ENCODE data around the gene KRT14. TPM values are rescaled to one million over a fixed set of nuclear protein-coding genes. Genes with fewer than 3 reads are reported as not detected.
"Not testable (repeated sequence)": the region's sequence is repeated elsewhere in the genome, so short reads cannot be mapped to it uniquely, and the experiment has no call there.

KRT14 gene
- total and polyA plus RNA-seq, 9 donors, result 0.38 to 1.1 (median 0.75) TPM; not detected in 6

- Histone ChIP-seq H3K27me3 (no peaks in the 10 kb centered on the region), H3K9me3 (no peaks in the 10 kb centered on the region), H3K4me1 (ENCODE audit: insufficient read depth) (no peaks in the 10 kb centered on the region), H3K27ac (no peak overlapping the region), H3K4me3 (no peak overlapping the region), H3K36me3 (no peaks in the 10 kb centered on the region)
- 73 to 81% (median 79%) methylated on average over 5 of the region's 5 CpGs for WGBS, 3 donors
- intact Hi-C loops (cut with DNase I), result no loop called here
- DNase-seq, result no peak
- TF ChIP-seq CTCF (IDR thresholded peaks at IDR 0.05), result no peak
- TF ChIP-seq EP300 (IDR thresholded peaks at IDR 0.05), result no peak
- TF ChIP-seq POLR2A (IDR thresholded peaks at IDR 0.05), result no peak
Observed at GRCh38 chr17:41585301-41586056, 1.2 kb downstream of the KRT14 start.

DNA sequence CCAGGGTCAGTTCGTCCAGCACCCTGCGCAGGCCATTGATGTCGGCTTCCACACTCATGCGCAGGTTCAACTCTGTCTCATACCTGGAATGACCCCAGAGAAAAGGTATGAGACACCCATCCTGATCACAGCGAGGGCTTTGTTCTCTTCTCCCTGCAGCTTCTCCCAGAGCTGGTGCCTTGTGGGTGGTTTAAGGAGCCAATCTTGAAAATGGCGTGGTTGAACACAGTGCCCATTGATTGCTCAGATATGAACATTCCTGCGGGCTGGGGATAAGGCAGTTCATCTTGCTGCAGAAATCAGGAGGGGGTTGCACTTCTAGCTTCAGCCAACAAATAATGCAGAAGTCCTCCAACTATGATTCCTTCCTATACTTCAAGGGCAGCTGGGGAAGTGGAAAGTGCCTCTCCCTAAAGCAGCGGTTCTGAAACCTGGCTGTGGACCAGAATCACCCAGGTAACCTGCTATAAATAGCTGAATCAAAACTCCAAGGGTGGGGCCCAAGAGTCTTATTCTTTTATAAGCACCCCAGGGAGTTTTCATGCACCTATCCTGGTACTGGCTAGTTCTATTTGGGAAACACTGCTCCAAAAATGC is 2.3 kb downstream of the KRT14 start:
- H3K27ac ChIP-seq; intact Hi-C loops (cut with DNase I); H3K27me3 ChIP-seq; H3K9me3 ChIP-seq; DNase-seq; H3K4me1 ChIP-seq (ENCODE audit: insufficient read depth); H3K4me3 ChIP-seq; H3K36me3 ChIP-seq: not testable (repeated sequence)
- WGBS, 3 donors, result 86 to 87% (median 87%) methylated on average over 8 of the region's 8 CpGs

DNA sequence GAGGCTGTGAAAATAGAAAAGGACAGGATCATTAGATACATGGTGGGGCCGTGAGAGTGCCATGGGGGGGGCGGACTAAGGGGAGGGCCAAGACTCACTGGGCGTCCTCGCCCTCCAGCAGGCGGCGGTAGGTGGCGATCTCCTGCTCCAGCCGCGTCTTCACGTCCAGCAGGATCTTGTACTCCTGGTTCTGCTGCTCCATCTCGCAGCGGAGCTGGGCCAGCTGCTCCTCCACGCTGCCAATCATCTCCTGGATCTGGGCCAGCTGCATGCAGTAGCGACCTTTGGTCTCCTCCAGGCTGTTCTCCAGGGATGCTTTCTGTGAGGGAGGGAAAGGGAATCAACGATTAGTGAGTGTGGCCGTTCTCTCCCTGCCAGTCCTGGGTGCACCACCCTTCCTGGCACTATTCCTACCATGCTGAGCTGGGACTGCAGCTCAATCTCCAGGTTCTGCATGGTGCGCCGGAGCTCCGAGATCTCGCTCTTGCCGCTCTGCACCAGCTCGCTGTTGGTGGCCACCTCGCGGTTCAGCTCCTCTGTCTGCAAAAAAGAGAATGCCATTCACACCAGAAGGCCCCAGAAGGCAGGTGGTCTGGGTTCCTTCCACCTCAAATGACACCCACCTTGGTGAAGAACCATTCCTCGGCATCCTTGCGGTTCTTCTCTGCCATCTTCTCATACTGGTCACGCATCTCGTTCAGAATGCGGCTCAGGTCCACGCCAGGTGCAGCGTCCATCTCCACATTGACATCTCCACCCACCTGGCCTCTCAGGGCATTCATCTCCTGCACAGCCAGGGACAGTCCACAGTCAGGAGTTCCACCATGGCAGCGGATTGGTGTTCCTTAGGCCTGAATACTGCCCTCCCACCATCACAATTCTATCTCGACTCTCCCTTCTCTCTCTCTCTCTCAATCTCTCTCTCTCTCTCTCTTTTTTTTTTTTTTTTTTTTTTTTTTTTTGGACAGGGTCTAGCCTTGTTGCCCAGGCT is 3.3 kb downstream of the KRT14 start:
- TF ChIP-seq CTCF (IDR thresholded peaks at IDR 0.05), result no peak
- no peak for TF ChIP-seq EP300 (IDR thresholded peaks at IDR 0.05)
- TF ChIP-seq POLR2A (IDR thresholded peaks at IDR 0.05), result no peak
- WGBS, 3 donors, result 76 to 83% (median 82%) methylated on average over 33 of the region's 33 CpGs
- H3K27me3 ChIP-seq, result no peaks in the 10 kb centered on the region
- no peaks in the 10 kb centered on the region for H3K4me1 ChIP-seq (ENCODE audit: insufficient read depth)
- intact Hi-C loops (cut with DNase I), result loop anchor here in 1 of 4 donors (2.0 kb wide), 1 partner anchor 19 kb away; no protein-coding TSS in a partner anchor
- DNase-seq, result no peak
- H3K9me3 ChIP-seq, result no peaks in the 10 kb centered on the region
- H3K4me3 ChIP-seq, result no peak overlapping the region
- H3K36me3 ChIP-seq, result no peaks in the 10 kb centered on the region
- H3K27ac ChIP-seq, result no peak overlapping the region

- H3K4me3 ChIP-seq; DNase-seq; H3K27me3 ChIP-seq; H3K9me3 ChIP-seq; H3K4me1 ChIP-seq (ENCODE audit: insufficient read depth); H3K36me3 ChIP-seq; H3K27ac ChIP-seq: not testable (repeated sequence)
- 79 to 86% (median 86%) methylated on average over 13 of the region's 13 CpGs for WGBS, 3 donors
- intact Hi-C loops (cut with DNase I), result loop anchor here in 1 of 4 donors (2.0 kb wide), 1 partner anchor 20 kb away; no protein-coding TSS in a partner anchor
Observed at GRCh38 chr17:41582061-41582968, 4.4 kb downstream of the KRT14 start.

Data from ovary (tissue), 9 donors.